Keratinocyte (primary cell): ENCODE measurements around the gene RFPL3. TPM values are rescaled to one million over a fixed set of nuclear protein-coding genes. Genes with fewer than 3 reads are reported as not detected.

Experiments
- DNase-seq: peaks from one replicate; pipeline ENCODE4 v3.0.0-alpha.2; 2011; ENCODE audit warnings: low read depth, missing footprints, low spot score
- FAIRE-seq: peaks from 2 replicates; lab custom pipeline; 2011; peaks lifted over from hg19 to GRCh38; lab: Jason Lieb, UNC
- H2AFZ ChIP-seq: 2 replicates; pipeline ENCODE4 v1.6.0; 2012; ENCODE audit warnings: low read length, control low read depth, inconsistent platforms; ENCODE audit not compliant: control insufficient read depth
- H3K27ac ChIP-seq: 2 replicates; pipeline ENCODE4 v1.5.1; 2011; ENCODE audit warnings: low read length; ENCODE audit not compliant: control insufficient read depth, insufficient read depth
- H3K27me3 ChIP-seq: 3 replicates; pipeline ENCODE4 v1.6.0; 2011; ENCODE audit warnings: low read length; ENCODE audit not compliant: control insufficient read depth, insufficient read depth; ENCODE audit errors: extremely low read depth
- H3K36me3 ChIP-seq, 2 experiments: 2 replicates in 1 of 2; 3 replicates in 1 of 2; pipeline ENCODE4 v1.5.1; 2011; ENCODE audit warnings: low read length in 2 of 2, mild to moderate bottlenecking in 1 of 2; ENCODE audit not compliant: control insufficient read depth in 2 of 2, insufficient read depth in 2 of 2; ENCODE audit errors: extremely low read depth in 1 of 2
- H3K4me1 ChIP-seq: 3 replicates; pipeline ENCODE4 v1.5.1; 2011; ENCODE audit warnings: low read length; ENCODE audit not compliant: control insufficient read depth, insufficient read depth; ENCODE audit errors: extremely low read depth
- H3K4me2 ChIP-seq: 3 replicates; pipeline ENCODE4 v1.6.0; 2011; ENCODE audit warnings: low read depth, low read length; ENCODE audit not compliant: control insufficient read depth, insufficient read depth; ENCODE audit errors: extremely low read depth
- H3K4me3 ChIP-seq, 3 experiments: fragments of 200-600 bp in 1 of 3; sonication (generic) in 1 of 3; 2 replicates in 2 of 3; 3 replicates in 1 of 3; pipeline ENCODE4 v1.5.1; 2011 to 2016; ENCODE audit warnings: low read length in 3 of 3, mild to moderate bottlenecking in 3 of 3, control low read depth in 2 of 3, inconsistent platforms in 1 of 3, low read depth in 1 of 3, mixed read lengths in 1 of 3, mixed run types in 1 of 3, moderate library complexity in 1 of 3; ENCODE audit not compliant: control insufficient read depth in 2 of 3, insufficient read depth in 2 of 3; ENCODE audit errors: extremely low read depth in 1 of 3
- H3K79me2 ChIP-seq: 2 replicates; pipeline ENCODE4 v1.6.0; 2012; ENCODE audit warnings: low read length; ENCODE audit not compliant: control insufficient read depth, insufficient read depth
- H3K9ac ChIP-seq: 3 replicates; pipeline ENCODE4 v1.6.0; 2011; ENCODE audit warnings: low read length; ENCODE audit not compliant: control insufficient read depth, insufficient read depth; ENCODE audit errors: extremely low read depth
- H3K9me1 ChIP-seq: 3 replicates; pipeline ENCODE4 v1.6.0; 2011; ENCODE audit warnings: low read length; ENCODE audit not compliant: control insufficient read depth, insufficient read depth; ENCODE audit errors: extremely low read depth
- H3K9me3 ChIP-seq: 2 replicates; pipeline ENCODE4 v1.5.1; 2012; ENCODE audit warnings: low read depth, low read length; ENCODE audit not compliant: control insufficient read depth
- H4K20me1 ChIP-seq: 3 replicates; pipeline ENCODE4 v1.6.0; 2011; ENCODE audit warnings: low read length; ENCODE audit not compliant: control insufficient read depth, insufficient read depth; ENCODE audit errors: extremely low read depth
- CTCF ChIP-seq, 3 experiments: IDR thresholded peaks in 1 of 3; conservative IDR thresholded peaks in 1 of 3; optimal IDR thresholded peaks in 1 of 3; 2 replicates in 2 of 3; 3 replicates in 1 of 3; pipeline versions ENCODE3 to v1.5.1; 2011; ENCODE audit warnings: low read length in 3 of 3, mild to moderate bottlenecking in 3 of 3, moderate library complexity in 2 of 3, control low read depth in 1 of 3, inconsistent platforms in 1 of 3; ENCODE audit not compliant: insufficient read depth in 2 of 3; ENCODE audit errors: extremely low read depth in 1 of 3
- EZH2 ChIP-seq: IDR thresholded peaks from one replicate; pipeline ENCODE4 v1.6.1; 2012; ENCODE audit warnings: inconsistent platforms, mild to moderate bottlenecking, low read length, moderate library complexity
- dilution Hi-C: fragments of 300-500 bp; cut with MboI; formaldehyde crosslinking; loops from one replicate; pipeline ENCODE4 v1.7.0; 2020; ENCODE audit warnings: low sequenced_read_pairs; ENCODE audit not compliant: extremely low pct_ligation_motif_present
- polyA plus RNA-seq, 5 experiments: library from polyadenylated mRNA; depleted of rRNA in 3 of 5; stranded (reverse) in 3 of 5; stranded (forward) in 1 of 5; unstranded in 1 of 5; fragments of >200 nt; gene quantifications; 1 replicate in 1 of 5; 2 replicates in 3 of 5; 3 replicates in 1 of 5; pipeline versions ENCODE4 v1.2.1 to v1.2.3, GENCODE V29; 2011 to 2012; ENCODE audit warnings: missing spikeins in 2 of 5, low read depth in 1 of 5, low replicate concordance in 1 of 5

Gene RFPL3
- polyA plus RNA-seq, 1 donor (not counting 4 experiments of a cell fraction or from before 2014, with no cell fraction given): not detected

GRCh38 chr22:32329202-32329645, 28.4 kb upstream of the RFPL3 start:
- H3K4me3 ChIP-seq: no peak overlapping the region
- dilution Hi-C loops: no loop called here
- no peaks in the 10 kb centered on the region for H3K4me1 ChIP-seq
- H3K9me3 ChIP-seq: no peaks in the 10 kb centered on the region
- H3K4me2 ChIP-seq: no peak overlapping the region
- TF ChIP-seq EZH2: no peak
- no peak for TF ChIP-seq CTCF (optimal IDR thresholded peaks at IDR 0.05 in 1 of 3, IDR thresholded peaks at IDR 0.05 in 1 of 3, conservative IDR thresholded peaks at IDR 0.05 in 1 of 3; ENCODE audit: extremely low read depth in 1 of 3, insufficient read depth in 2 of 3, low read length in 3 of 3)
- no peaks in the 10 kb centered on the region for H3K27me3 ChIP-seq
- H3K36me3 ChIP-seq: no peaks in the 10 kb centered on the region
- no peak overlapping the region for H3K9ac ChIP-seq
- no peaks in the 10 kb centered on the region for H3K79me2 ChIP-seq
- FAIRE-seq (no peak), DNase-seq (no peak)
- no peaks in the 10 kb centered on the region for H4K20me1 ChIP-seq
- no peak overlapping the region for H2AFZ ChIP-seq
- H3K27ac ChIP-seq: no peak overlapping the region
- no peaks in the 10 kb centered on the region for H3K9me1 ChIP-seq

GRCh38 chr22:32331236-32331917, 26.3 kb upstream of the RFPL3 start:
- no peak overlapping the region for H2AFZ ChIP-seq
- no peaks in the 10 kb centered on the region for H4K20me1 ChIP-seq
- H3K4me3 ChIP-seq: no peak overlapping the region
- no peaks in the 10 kb centered on the region for H3K36me3 ChIP-seq
- no peaks in the 10 kb centered on the region for H3K9me3 ChIP-seq
- peaks cover 5% of the 10 kb centered on the region for H3K27me3 ChIP-seq
- no peak overlapping the region for H3K27ac ChIP-seq
- no peaks in the 10 kb centered on the region for H3K9me1 ChIP-seq
- DNase-seq (no peak), FAIRE-seq (no peak)
- H3K4me1 ChIP-seq: no peaks in the 10 kb centered on the region
- dilution Hi-C loops: no loop called here
- H3K79me2 ChIP-seq: no peaks in the 10 kb centered on the region
- TF ChIP-seq EZH2: no peak
- TF ChIP-seq CTCF (optimal IDR thresholded peaks at IDR 0.05 in 1 of 3, IDR thresholded peaks at IDR 0.05 in 1 of 3, conservative IDR thresholded peaks at IDR 0.05 in 1 of 3; ENCODE audit: extremely low read depth in 1 of 3, insufficient read depth in 2 of 3, low read length in 3 of 3): no peak
- no peak overlapping the region for H3K9ac ChIP-seq
- H3K4me2 ChIP-seq: no peak overlapping the region
